Heart right ventricle (tissue), 16 donors: ENCODE measurements around the gene PPIC. TPM values are rescaled to one million over a fixed set of nuclear protein-coding genes. Genes with fewer than 3 reads are reported as not detected.

Experiments
- ATAC-seq, 8 donors: fragments of 200-7000 bp; cut with Tn5 transposase; one replicate each; pipeline ENCODE4 v1.9.1; 2020; ENCODE audit warnings: mild to moderate bottlenecking in 8 of 8, moderate library complexity in 8 of 8, moderate number of reproducible peaks in 1 of 8
- DNase-seq, 2 donors: peaks; one replicate each; pipeline ENCODE4 v3.0.0-alpha.2; 2020
- H3K27ac ChIP-seq, 10 donors: fragments of 200-600 bp; sonication (generic) in 2 of 10; one replicate each; pipeline versions ENCODE4 v1.5.0 to v1.8.0; 2020 to 2022; ENCODE audit warnings: mild to moderate bottlenecking in 3 of 10
- H3K27me3 ChIP-seq, 7 donors: fragments of 200-600 bp; one replicate each; pipeline ENCODE4 v1.8.0; 2021 to 2022; ENCODE audit warnings: mild to moderate bottlenecking in 2 of 7
- H3K36me3 ChIP-seq, 9 donors: fragments of 200-600 bp; sonication (generic) in 1 of 9; one replicate each; pipeline versions ENCODE4 v1.5.0 to v1.8.0; 2020 to 2022; ENCODE audit warnings: mild to moderate bottlenecking in 2 of 9
- H3K4me1 ChIP-seq, 9 donors: fragments of 200-600 bp; sonication (generic) in 1 of 9; one replicate each; pipeline versions ENCODE4 v1.5.0 to v1.8.0; 2020 to 2022; ENCODE audit warnings: mild to moderate bottlenecking in 4 of 9
- H3K4me3 ChIP-seq, 10 donors: fragments of 200-600 bp; sonication (generic) in 2 of 10; one replicate each; pipeline versions ENCODE4 v1.5.0 to v1.8.0; 2020 to 2022; ENCODE audit warnings: mild to moderate bottlenecking in 7 of 10, moderate library complexity in 2 of 10
- H3K9me3 ChIP-seq, 11 donors: fragments of 200-600 bp in 10 of 11; sonication (generic) in 2 of 11; one replicate each; pipeline versions ENCODE4 v1.5.0 to v1.8.0; 2013 to 2022; ENCODE audit warnings: mild to moderate bottlenecking in 2 of 11, control low read depth in 1 of 11, moderate library complexity in 1 of 11
- WGBS, 2 donors: extraction: QIAGEN DNeasy Blood & Tissue Kit; methylation state at CpG; one replicate each; pipeline ENCODE4 v1.1.7; 2013; ENCODE audit warnings: inconsistent platforms in 1 of 2; 5-methylcytosine and 5-hydroxymethylcytosine counted together
- intact Hi-C, 10 donors: fragments of 100-400 bp; cut with DNase I; formaldehyde crosslinking; loops; one replicate each; pipeline versions ENCODE4 v1.11.1 to v1.14.2; 2022
- polyA plus RNA-seq, 2 donors: library from polyadenylated mRNA; stranded (reverse); fragments of 200-250 nt; gene quantifications; one replicate each; pipeline ENCODE4 v1.2.3, GENCODE V29; 2013
- total RNA-seq, 10 donors: library from RNA; stranded (reverse); fragmentation: NEBNext Ultra II Directional in 3 of 10; extraction: Animal tissue kit (Norgen Biotek cat#: 25700) in 3 of 10; gene quantifications; one replicate each; pipeline versions ENCODE4 v1.2.1 to v1.2.4, GENCODE V29; 2021 to 2023
- TF ChIP-seq, protein P1 (sequence below), 9 donors: fragments of 200-600 bp; sonication (generic) in 2 of 9; IDR thresholded peaks; one replicate each; pipeline versions ENCODE4 v1.5.0 to v1.8.0; 2021 to 2022; ENCODE audit warnings: antibody characterized with exemption in 9 of 9, mild to moderate bottlenecking in 5 of 9, moderate library complexity in 1 of 9
- donor health status: Arrhythmogenic right ventricular cardiomyopathy.
- donor health status: ischemic (EF 13 %, LVEDD 7.1; RV severe dilation, severe dysfunction).
- donor health status: healthy with polysubstance abuse.
- donor health status: DM: no; HTN: yes; CAD: no.
- donor health status: DM: no; HTN: no; CAD: no.
- donor health status: ischemic (EF 25% LVEDD 6.9; RV normal size, moderate dysfunction).
- donor health status: ischemic (EF 25% LVEDD 5.7; RV mildly dilated, moderate dysfunction).
- donor health status: healthy.
- donor health status: DM: yes; HTN: yes; CAD: no.
- donor health status: Ischemic cardiomyopathy.
- donor health status: ischemic (EF 35%, LVEDD 5.7; RV mildly dilated, moderate dysfunction).
- donor health status: nonischemic (EF 11% LVEDD 7.7; RV severe dilation, severe dysfunction).
- donor health status: DM: yes; HTN: yes; CAD: no.
- donor health status: PGD.
- donor health status: ischemic (EF 29% LVEDD 5.4; RV normal size, mild dysfunction).
- donor health status: nonischemic (EF 23%, LVEDD 6.1; RV moderate dilation, normal function).

The PPIC gene
- total and polyA plus RNA-seq, 12 donors = 22.5 to 58.9 (median 43.2) TPM

DNA sequence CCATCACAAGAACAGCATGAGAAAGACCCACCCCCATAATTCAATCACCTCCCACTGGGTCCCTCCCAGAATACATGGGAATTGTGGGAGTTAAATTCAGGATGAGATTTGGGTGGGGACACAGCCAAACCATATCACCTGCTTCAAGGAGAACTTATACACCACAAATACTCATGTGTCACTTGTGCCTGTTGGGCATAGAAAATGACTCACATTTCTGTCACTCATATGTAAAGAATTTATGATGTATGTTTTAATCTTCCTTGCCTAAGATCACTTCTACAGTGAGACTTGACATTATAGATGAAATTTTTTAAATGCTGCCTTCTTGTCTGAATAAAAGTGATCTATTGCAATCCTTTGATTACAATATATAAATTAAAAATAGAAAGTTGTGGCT, 29.5 kb upstream of the PPIC start:
- ATAC-seq (no peak), DNase-seq (no peak)
- Histone ChIP-seq H3K27ac (no peak overlapping the region), H3K36me3 (no peaks in the 10 kb centered on the region), H3K27me3 (peaks cover 0 to 5% (median 0%) of the 10 kb centered on the region in 7 donors), H3K4me1 (no peaks in the 10 kb centered on the region), H3K9me3 (peaks cover 0 to 16% (median 0%) of the 10 kb centered on the region in 11 donors), H3K4me3 (no peak overlapping the region)
- TF ChIP-seq, protein P1, sequence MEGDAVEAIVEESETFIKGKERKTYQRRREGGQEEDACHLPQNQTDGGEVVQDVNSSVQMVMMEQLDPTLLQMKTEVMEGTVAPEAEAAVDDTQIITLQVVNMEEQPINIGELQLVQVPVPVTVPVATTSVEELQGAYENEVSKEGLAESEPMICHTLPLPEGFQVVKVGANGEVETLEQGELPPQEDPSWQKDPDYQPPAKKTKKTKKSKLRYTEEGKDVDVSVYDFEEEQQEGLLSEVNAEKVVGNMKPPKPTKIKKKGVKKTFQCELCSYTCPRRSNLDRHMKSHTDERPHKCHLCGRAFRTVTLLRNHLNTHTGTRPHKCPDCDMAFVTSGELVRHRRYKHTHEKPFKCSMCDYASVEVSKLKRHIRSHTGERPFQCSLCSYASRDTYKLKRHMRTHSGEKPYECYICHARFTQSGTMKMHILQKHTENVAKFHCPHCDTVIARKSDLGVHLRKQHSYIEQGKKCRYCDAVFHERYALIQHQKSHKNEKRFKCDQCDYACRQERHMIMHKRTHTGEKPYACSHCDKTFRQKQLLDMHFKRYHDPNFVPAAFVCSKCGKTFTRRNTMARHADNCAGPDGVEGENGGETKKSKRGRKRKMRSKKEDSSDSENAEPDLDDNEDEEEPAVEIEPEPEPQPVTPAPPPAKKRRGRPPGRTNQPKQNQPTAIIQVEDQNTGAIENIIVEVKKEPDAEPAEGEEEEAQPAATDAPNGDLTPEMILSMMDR (IDR thresholded peaks at IDR 0.05) = no peak
- intact Hi-C loops = loop anchor here in 1 of 10 donors (5.0 kb wide), 1 partner anchor 1049 kb away; no protein-coding TSS in a partner anchor

DNA sequence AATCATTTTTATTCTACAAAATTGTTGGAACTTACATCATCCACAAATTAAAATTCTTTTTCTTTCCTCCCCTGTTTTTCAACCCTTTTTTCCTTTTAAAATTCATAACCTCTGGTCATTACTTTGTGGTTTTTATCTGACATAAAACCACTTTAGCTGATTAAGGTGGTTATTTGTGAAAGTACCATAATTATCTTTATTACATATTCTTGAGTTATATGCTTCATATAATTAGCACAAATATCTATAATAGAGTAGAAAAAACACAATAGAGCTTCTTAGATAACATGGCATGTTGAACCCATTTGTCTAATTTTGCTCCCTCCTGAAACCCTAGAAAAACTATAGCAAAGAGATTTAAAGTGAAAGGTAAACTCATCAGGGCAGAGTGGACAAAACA, 22.9 kb upstream of the PPIC start:
- Histone ChIP-seq H3K36me3 (peaks cover 0 to 23% (median 0%) of the 10 kb centered on the region in 9 donors), H3K4me3 (no peak overlapping the region), H3K4me1 (no peaks in the 10 kb centered on the region), H3K27ac (no peak overlapping the region), H3K9me3 (peaks cover 0 to 58% (median 6%) of the 10 kb centered on the region in 11 donors), H3K27me3 (no peaks in the 10 kb centered on the region)
- TF ChIP-seq, protein P1 (IDR thresholded peaks at IDR 0.05) = no peak
- ATAC-seq = no peak
- no peak for DNase-seq
- intact Hi-C loops = no loop called here

DNA sequence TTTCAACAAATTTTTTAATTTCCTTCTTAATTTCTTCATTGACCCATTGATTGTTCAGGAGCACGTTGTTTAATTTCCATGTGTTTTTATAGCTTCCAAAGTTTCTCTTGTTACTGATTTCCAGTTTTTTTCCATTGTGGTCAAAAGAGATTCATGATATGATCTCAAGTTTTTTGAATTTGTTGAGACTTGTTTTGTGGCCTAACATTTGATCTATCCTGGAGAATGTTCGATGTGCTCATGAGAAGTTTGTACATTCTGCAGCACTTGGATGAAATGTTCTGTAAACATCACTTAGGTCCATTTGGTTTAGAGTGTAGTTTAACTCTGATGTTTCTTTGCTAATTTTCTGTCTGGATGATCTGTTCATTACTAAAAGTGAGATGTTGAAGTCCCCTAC, 14.7 kb upstream of the PPIC start:
- no peak overlapping the region for H3K4me3 ChIP-seq
- no peaks in the 10 kb centered on the region for H3K27me3 ChIP-seq
- peaks cover 0 to 31% (median 12%) of the 10 kb centered on the region in 11 donors for H3K9me3 ChIP-seq
- no peak overlapping the region for H3K27ac ChIP-seq
- ATAC-seq (no peak), DNase-seq (no peak)
- intact Hi-C loops = no loop called here
- WGBS, 2 donors = 88 to 94% methylated on average over 2 of the region's 2 CpGs
- H3K4me1 ChIP-seq = peaks cover 0 to 4% (median 0%) of the 10 kb centered on the region in 9 donors
- H3K36me3 ChIP-seq = peaks cover 0 to 28% (median 0%) of the 10 kb centered on the region in 9 donors
- TF ChIP-seq, protein P1 (IDR thresholded peaks at IDR 0.05) = no peak

DNA sequence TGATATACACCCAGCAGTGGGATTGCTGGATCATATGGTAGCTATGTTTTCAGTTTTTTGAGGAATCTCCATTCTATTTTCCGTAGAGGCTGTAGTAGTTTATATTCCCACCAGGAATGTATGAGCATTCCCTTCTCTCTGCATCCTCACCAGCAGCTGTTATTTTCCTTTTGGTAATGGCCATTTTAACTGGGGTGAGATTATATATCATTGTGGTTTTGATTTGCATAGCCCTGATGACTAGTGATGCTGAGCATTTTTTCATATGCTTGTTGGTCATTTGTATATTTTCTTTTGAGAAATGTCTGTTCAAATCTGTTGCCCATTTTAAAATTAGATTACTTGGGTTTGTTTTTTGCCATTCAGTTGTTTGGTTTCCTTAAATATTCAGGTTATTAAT, 11.2 kb upstream of the PPIC start:
- peaks cover 0 to 3% (median 0%) of the 10 kb centered on the region in 9 donors for H3K36me3 ChIP-seq
- peaks cover 0 to 27% (median 10%) of the 10 kb centered on the region in 11 donors for H3K9me3 ChIP-seq
- DNase-seq (no peak), ATAC-seq (no peak)
- TF ChIP-seq, protein P1 (IDR thresholded peaks at IDR 0.05) = no peak
- intact Hi-C loops = no loop called here
- no peaks in the 10 kb centered on the region for H3K27me3 ChIP-seq
- peaks cover 0 to 7% (median 0%) of the 10 kb centered on the region in 9 donors for H3K4me1 ChIP-seq
- no peak overlapping the region for H3K27ac ChIP-seq
- WGBS, 2 donors = 89 to 94% methylated on average over 1 of the region's 1 CpG
- H3K4me3 ChIP-seq = no peak overlapping the region
